ENCODE data around the gene SOS1.
"Not testable (repeated sequence)": the region's sequence is repeated elsewhere in the genome, so short reads cannot be mapped to it uniquely, and the experiment has no call there.

The SOS1 gene

DNA sequence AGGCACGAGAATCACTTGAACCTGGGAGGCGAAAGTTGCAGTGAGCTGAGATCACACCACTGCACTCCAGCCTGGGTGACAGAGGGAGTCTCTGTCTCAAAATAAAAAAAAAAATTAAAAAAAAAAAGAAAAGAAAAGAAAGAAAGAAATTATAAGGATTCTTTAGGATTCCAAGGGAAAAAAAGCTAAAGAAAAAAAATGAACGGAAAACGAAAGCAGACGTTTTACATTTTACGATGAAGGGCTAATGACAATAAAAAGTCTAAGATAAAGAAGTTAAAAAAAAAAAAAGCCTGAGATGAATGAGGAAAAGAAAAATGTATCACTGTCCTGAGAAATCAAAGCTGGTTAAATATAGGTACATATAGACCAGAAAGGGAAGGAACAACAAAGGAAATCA is 58.5 kb downstream of the SOS1 start:
- Histone ChIP-seq H3K4me3 (ENCODE audit: low read length) (no peak overlapping the region), H3K27ac (ENCODE audit: low read depth, low read length) (no peak overlapping the region), H3K4me1 (ENCODE audit: insufficient read depth, low read length) (peaks cover 7% of the 10 kb centered on the region), H3K9ac (ENCODE audit: low read depth, low read length) (no peak overlapping the region), H3K9me3 (ENCODE audit: insufficient read depth, low read depth, low read length) (no peaks in the 10 kb centered on the region), H3K36me3 (ENCODE audit: insufficient read depth, low read length) (peaks cover 17% of the 10 kb centered on the region), H3K27me3 (ENCODE audit: insufficient read depth, low read length) (no peaks in the 10 kb centered on the region)
- 97% methylated on average over 6 of the region's 6 CpGs for WGBS

DNA sequence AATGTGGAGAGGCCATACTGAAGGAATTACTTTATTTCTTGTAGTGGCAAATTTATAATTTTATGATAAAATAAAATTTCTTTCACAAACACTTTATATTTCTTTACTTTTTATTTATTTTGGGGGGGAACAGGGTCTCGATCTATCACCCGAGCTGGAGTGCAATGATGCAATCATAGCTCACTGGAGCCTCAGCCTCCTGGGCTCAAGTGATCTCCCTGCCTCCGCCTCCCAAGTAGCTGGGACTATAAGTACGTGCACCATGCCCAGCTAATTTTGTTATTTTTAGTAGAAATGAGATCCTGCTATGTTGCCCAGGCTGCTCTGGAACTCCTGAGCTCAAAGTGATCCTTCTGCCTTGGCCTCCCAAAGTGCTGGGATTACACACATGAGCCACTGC is 59.6 kb downstream of the SOS1 start:
- H3K27me3 ChIP-seq (ENCODE audit: insufficient read depth, low read length): no peaks in the 10 kb centered on the region
- H3K4me1 ChIP-seq (ENCODE audit: insufficient read depth, low read length): peaks cover 7% of the 10 kb centered on the region
- H3K9me3 ChIP-seq (ENCODE audit: insufficient read depth, low read depth, low read length): no peaks in the 10 kb centered on the region
- WGBS: 91% methylated on average over 4 of the region's 4 CpGs
- no peak overlapping the region for H3K9ac ChIP-seq (ENCODE audit: low read depth, low read length)
- no peak overlapping the region for H3K4me3 ChIP-seq (ENCODE audit: low read length)
- H3K27ac ChIP-seq (ENCODE audit: low read depth, low read length): no peak overlapping the region
- peaks cover 7% of the 10 kb centered on the region for H3K36me3 ChIP-seq (ENCODE audit: insufficient read depth, low read length)

DNA sequence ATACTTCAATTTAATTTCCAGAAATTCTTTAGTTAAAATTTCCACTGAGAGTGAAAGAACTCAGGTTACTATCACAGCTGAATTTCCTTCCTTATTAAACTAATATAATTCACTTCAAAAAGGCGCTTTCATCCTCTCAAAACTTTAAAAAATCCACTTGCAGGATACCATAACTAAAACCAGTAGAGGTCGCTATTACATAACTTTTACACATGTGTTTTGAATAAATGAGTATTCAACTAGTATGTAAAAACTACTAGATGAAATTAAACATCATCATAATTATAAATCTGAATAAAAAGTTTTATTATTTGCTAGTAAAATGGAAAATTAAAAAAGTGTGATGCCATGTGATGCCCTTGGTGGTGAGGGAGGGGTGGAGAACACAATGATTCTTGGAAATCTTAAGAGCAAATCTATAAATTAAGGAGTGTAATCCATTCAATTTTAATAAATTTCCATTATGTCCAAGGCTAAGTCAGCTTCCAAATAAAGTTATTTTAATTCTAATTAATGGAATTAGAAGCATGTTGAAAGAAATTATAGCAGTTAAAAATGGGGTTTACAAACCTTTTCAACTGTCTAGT is 61.4 kb downstream of the SOS1 start:
- no peak overlapping the region for H3K9ac ChIP-seq (ENCODE audit: low read depth, low read length)
- no peak overlapping the region for H3K27ac ChIP-seq (ENCODE audit: low read depth, low read length)
- no peaks in the 10 kb centered on the region for H3K27me3 ChIP-seq (ENCODE audit: insufficient read depth, low read length)
- no peak overlapping the region for H3K4me3 ChIP-seq (ENCODE audit: low read length)
- WGBS: 79% methylated on average over 1 of the region's 2 CpGs
- peaks cover 16% of the 10 kb centered on the region for H3K36me3 ChIP-seq (ENCODE audit: insufficient read depth, low read length)
- peaks cover 7% of the 10 kb centered on the region for H3K4me1 ChIP-seq (ENCODE audit: insufficient read depth, low read length)
- H3K9me3 ChIP-seq (ENCODE audit: insufficient read depth, low read depth, low read length): no peaks in the 10 kb centered on the region

DNA sequence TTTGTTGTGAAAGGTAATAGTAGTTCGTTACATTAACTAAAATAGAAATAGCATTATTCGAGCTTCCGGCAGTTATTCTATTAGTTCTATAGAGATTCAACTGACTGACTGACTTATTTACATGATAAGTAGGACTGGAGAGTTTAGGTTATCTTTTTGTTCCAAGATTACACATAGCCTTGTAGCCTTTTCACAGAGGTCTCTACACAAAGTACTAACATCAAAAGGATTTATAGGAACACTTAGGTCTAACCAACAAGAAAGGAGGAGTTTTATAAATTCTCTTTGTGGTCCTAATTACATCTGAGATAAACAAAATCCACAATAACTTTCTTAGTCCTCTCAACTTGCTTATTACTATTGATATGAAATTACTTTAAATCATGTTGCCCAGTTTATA is 62.8 kb downstream of the SOS1 start:
- peaks cover 26% of the 10 kb centered on the region for H3K36me3 ChIP-seq (ENCODE audit: insufficient read depth, low read length)
- no peaks in the 10 kb centered on the region for H3K27me3 ChIP-seq (ENCODE audit: insufficient read depth, low read length)
- no peaks in the 10 kb centered on the region for H3K9me3 ChIP-seq (ENCODE audit: insufficient read depth, low read depth, low read length)
- no peak overlapping the region for H3K27ac ChIP-seq (ENCODE audit: low read depth, low read length)
- H3K4me1 ChIP-seq (ENCODE audit: insufficient read depth, low read length): peaks cover 7% of the 10 kb centered on the region
- H3K9ac ChIP-seq (ENCODE audit: low read depth, low read length): no peak overlapping the region
- no peak overlapping the region for H3K4me3 ChIP-seq (ENCODE audit: low read length)
- WGBS: 100% methylated on average over 2 of the region's 3 CpGs

DNA sequence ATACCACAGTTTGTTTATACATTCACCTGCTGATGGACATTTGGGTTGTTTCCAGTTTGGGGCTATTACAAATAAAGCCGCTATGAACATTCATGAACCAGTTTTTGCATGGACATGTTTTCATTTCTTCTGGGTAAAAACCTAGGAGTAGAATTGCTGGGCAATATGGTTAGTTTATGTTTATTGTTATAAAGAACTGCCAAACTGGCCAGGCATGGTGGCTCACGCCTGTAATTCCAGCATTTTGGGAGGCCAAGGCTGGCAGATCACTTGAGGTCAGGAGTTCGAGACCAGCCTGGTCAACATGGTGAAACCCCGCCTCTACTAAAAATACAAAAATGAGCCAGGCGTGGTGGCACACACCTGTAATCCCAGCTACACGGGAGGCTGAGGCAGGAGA is 68.2 kb downstream of the SOS1 start:
- 97% methylated on average over 6 of the region's 6 CpGs for WGBS
- peaks cover 52% of the 10 kb centered on the region for H3K36me3 ChIP-seq (ENCODE audit: insufficient read depth, low read length)
- H3K4me3 ChIP-seq (ENCODE audit: low read length): not testable (repeated sequence)

DNA sequence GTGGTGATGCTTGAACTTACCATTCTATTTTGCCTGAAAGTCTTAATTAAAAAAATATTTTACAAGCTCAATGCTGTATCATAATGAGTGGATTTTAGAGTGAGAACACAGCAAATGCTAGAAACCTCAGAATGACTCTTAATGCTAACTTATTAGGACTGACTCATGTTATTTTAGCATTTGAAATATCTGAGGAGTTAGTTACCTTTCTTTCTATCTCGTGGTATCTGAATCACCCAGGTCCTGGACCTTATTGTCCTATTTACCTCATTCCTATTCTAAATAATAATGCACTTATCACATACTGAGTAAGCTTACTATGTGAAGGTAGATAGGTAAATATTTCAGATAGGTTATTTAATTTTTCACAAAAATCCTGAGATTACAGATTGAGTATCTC is 70.7 kb downstream of the SOS1 start:
- H3K36me3 ChIP-seq (ENCODE audit: insufficient read depth, low read length): peaks cover 48% of the 10 kb centered on the region
- H3K27me3 ChIP-seq (ENCODE audit: insufficient read depth, low read length): no peaks in the 10 kb centered on the region
- no CpG with 5 or more reads among the region's 1 CpG for WGBS
- H3K27ac ChIP-seq (ENCODE audit: low read depth, low read length): no peak overlapping the region
- H3K9ac ChIP-seq (ENCODE audit: low read depth, low read length): no peak overlapping the region
- H3K4me3 ChIP-seq (ENCODE audit: low read length): no peak overlapping the region
- H3K4me1 ChIP-seq (ENCODE audit: insufficient read depth, low read length): peaks cover 8% of the 10 kb centered on the region
- H3K9me3 ChIP-seq (ENCODE audit: insufficient read depth, low read depth, low read length): no peaks in the 10 kb centered on the region

More for the DNA sequence above, 68.2 kb downstream of the SOS1 start:
- not testable (repeated sequence) for H3K9ac ChIP-seq (ENCODE audit: low read depth, low read length); H3K4me1 ChIP-seq (ENCODE audit: insufficient read depth, low read length); H3K9me3 ChIP-seq (ENCODE audit: insufficient read depth, low read depth, low read length); H3K27me3 ChIP-seq (ENCODE audit: insufficient read depth, low read length); H3K27ac ChIP-seq (ENCODE audit: low read depth, low read length)

DNA sequence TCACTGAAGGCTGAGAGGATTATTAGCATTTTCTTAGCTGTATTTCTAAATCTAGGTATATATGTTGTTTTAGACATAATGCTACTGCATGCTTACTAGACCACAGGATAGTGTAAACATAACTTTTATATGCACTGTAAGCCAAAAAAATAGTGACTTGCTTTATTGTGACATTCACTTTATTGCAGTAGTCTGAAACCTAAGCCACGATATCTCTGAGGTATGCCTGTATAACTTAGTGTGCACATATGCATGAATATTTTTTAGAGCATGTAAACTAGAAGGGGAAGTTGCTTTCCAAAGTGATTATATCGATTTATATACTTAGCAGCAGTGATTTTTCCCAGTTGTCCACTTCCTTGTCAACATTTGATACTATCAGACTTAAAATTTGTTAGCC is 81.8 kb downstream of the SOS1 start:
- no peak overlapping the region for H3K27ac ChIP-seq (ENCODE audit: low read depth, low read length)
- 87% methylated on average over 2 of the region's 2 CpGs for WGBS

DNA sequence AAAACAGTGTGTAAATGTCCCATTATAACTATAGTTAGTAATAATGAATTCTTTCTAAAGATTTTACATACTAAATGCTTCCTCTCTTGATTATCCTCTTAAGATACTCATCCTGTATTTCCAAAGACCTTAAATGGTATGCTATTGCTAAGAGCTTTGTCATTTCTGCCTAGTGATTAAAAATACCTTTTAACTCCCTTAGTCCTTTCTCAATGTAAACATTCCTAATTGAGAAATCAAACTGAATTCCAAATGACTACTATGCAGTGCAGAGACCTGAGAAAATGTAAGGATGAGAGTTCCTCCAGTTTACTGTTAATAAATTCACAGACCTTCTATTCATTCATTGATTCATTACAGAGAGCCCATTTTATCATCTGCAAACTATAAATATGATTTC is 86.9 kb downstream of the SOS1 start:
- H3K9me3 ChIP-seq (ENCODE audit: insufficient read depth, low read depth, low read length): no peaks in the 10 kb centered on the region
- 0 out of 2 replicates have a peak, but pooled peaks cover under 1% of the 10 kb centered on the region for H3K4me1 ChIP-seq (ENCODE audit: insufficient read depth, low read length)
- no peak overlapping the region for H3K27ac ChIP-seq (ENCODE audit: low read depth, low read length)
- peaks cover 24% of the 10 kb centered on the region for H3K36me3 ChIP-seq (ENCODE audit: insufficient read depth, low read length)
- H3K4me3 ChIP-seq (ENCODE audit: low read length): no peak overlapping the region
- H3K9ac ChIP-seq (ENCODE audit: low read depth, low read length): no peak overlapping the region
- no peaks in the 10 kb centered on the region for H3K27me3 ChIP-seq (ENCODE audit: insufficient read depth, low read length)

More for the DNA sequence above, 81.8 kb downstream of the SOS1 start:
- no peak overlapping the region for H3K9ac ChIP-seq (ENCODE audit: low read depth, low read length)
- H3K9me3 ChIP-seq (ENCODE audit: insufficient read depth, low read depth, low read length): no peaks in the 10 kb centered on the region
- no peak overlapping the region for H3K4me3 ChIP-seq (ENCODE audit: low read length)
- no peaks in the 10 kb centered on the region for H3K27me3 ChIP-seq (ENCODE audit: insufficient read depth, low read length)
- H3K4me1 ChIP-seq (ENCODE audit: insufficient read depth, low read length): no peaks in the 10 kb centered on the region
- H3K36me3 ChIP-seq (ENCODE audit: insufficient read depth, low read length): peaks cover 8% of the 10 kb centered on the region

DNA sequence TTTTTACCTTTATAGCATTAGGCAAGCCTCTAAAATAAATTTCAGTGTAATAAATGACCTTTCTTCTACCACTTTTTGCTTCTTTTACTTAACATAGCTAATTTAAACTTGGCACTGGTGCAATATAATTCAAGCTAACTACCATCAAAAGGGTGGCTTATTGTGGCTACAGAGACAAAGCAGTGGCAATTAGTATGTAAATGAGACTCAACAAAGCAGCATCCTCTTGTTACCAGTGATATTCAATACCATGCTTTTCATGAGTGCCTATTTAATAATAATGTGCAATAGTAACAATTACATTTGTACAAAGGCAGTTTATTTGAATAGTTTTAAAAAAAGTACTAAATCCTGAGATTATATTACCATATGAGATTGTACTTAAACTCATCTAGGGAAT is 93.4 kb downstream of the SOS1 start:
- Histone ChIP-seq H3K4me3 (ENCODE audit: low read length) (no peak overlapping the region), H3K4me1 (ENCODE audit: insufficient read depth, low read length) (peaks cover 28% of the 10 kb centered on the region), H3K27ac (ENCODE audit: low read depth, low read length) (no peak overlapping the region; the same call in 1 of the 2 replicates), H3K9me3 (ENCODE audit: insufficient read depth, low read depth, low read length) (no peaks in the 10 kb centered on the region), H3K9ac (ENCODE audit: low read depth, low read length) (no peak overlapping the region), H3K27me3 (ENCODE audit: insufficient read depth, low read length) (no peaks in the 10 kb centered on the region), H3K36me3 (ENCODE audit: insufficient read depth, low read length) (peaks cover 16% of the 10 kb centered on the region)

DNA sequence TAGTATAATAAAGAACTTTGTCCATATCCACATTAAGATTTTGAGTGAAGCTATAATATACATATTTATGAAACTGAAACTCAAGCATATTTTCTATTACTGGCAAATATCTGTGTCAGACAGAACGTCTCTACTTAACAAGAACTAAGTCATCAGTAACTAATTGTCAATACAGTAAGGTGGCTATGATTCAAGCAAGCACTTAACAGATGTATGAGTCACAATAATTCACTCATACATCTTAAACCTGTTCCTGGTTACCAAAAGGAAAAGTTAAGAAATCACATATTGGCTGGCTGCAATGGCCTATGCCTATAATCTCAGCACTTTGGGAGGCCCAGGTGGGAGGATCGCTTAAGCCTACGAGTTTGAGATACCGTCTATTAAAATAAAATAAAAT is 96.0 kb downstream of the SOS1 start:
- H3K4me3 ChIP-seq (ENCODE audit: low read length): no peak overlapping the region
- no peaks in the 10 kb centered on the region for H3K27me3 ChIP-seq (ENCODE audit: insufficient read depth, low read length)
- H3K4me1 ChIP-seq (ENCODE audit: insufficient read depth, low read length): peaks cover 37% of the 10 kb centered on the region
- H3K9ac ChIP-seq (ENCODE audit: low read depth, low read length): no peak overlapping the region
- 94% methylated on average over 3 of the region's 4 CpGs for WGBS
- H3K27ac ChIP-seq (ENCODE audit: low read depth, low read length): no peak overlapping the region
- H3K9me3 ChIP-seq (ENCODE audit: insufficient read depth, low read depth, low read length): no peaks in the 10 kb centered on the region
- H3K36me3 ChIP-seq (ENCODE audit: insufficient read depth, low read length): peaks cover 15% of the 10 kb centered on the region

DNA sequence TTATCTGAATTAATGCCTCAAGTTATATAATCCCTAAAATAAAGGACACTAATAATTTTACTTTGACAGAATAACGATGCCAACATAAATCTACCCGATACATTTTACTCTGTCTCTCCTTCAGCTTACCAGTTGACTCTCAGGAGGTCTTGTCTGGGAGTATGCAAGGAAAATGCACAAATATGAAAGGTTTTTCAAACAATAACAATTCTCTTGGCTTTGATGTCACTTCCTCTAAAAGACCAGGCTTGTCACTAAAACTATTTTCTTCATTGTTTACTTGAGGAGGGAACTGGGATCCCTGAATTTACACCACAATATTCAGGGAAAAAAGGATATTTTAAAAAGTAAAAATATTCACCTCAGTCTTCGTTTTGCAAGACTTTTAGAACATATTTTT is 97.2 kb downstream of the SOS1 start:
- Histone ChIP-seq H3K27ac (ENCODE audit: low read depth, low read length) (no peak overlapping the region), H3K36me3 (ENCODE audit: insufficient read depth, low read length) (peaks cover 15% of the 10 kb centered on the region), H3K9me3 (ENCODE audit: insufficient read depth, low read depth, low read length) (no peaks in the 10 kb centered on the region), H3K27me3 (ENCODE audit: insufficient read depth, low read length) (no peaks in the 10 kb centered on the region), H3K9ac (ENCODE audit: low read depth, low read length) (no peak overlapping the region), H3K4me1 (ENCODE audit: insufficient read depth, low read length) (peaks cover 42% of the 10 kb centered on the region), H3K4me3 (ENCODE audit: low read length) (no peak overlapping the region)
- 94% methylated on average over 3 of the region's 3 CpGs for WGBS

DNA sequence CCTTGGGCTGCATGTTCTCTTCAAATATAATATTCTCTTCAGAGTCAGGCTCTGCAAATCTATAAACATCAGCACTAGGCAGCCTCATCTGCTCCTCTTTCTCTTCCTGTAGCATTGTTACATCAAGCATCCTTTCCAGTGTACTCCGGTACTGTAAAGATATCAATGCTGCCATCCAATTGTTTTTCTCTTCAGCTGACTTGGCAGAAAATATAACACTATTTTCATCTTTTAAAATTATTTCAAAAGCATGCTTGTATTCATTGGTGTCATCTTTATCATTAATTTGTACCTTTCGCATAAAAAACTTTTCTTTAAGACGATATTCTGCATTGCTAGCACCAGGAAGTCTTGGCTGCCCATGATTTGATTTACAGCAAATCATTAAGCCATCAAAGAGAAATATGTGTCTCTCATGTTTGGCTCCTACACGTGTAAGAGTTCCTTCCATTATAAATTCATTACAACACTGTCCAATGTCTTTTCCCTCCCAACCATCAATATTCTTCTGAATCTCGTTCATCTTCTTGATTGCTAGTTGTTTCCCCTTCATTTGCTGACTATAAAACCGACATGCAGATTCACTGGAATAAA is 98.1 kb downstream of the SOS1 start:
- Histone ChIP-seq H3K9ac (ENCODE audit: low read depth, low read length) (no peak overlapping the region), H3K27ac (ENCODE audit: low read depth, low read length) (no peak overlapping the region), H3K36me3 (ENCODE audit: insufficient read depth, low read length) (peaks cover 15% of the 10 kb centered on the region), H3K4me3 (ENCODE audit: low read length) (no peak overlapping the region), H3K27me3 (ENCODE audit: insufficient read depth, low read length) (no peaks in the 10 kb centered on the region), H3K4me1 (ENCODE audit: insufficient read depth, low read length) (peaks cover 41% of the 10 kb centered on the region), H3K9me3 (ENCODE audit: insufficient read depth, low read depth, low read length) (no peaks in the 10 kb centered on the region)
- 94% methylated on average over 5 of the region's 6 CpGs for WGBS
